GM10266 (cell line): Measurements from ENCODE around the gene NPDC1.

Source experiments
- DNase-seq: peaks from one replicate; pipeline ENCODE4 v3.0.0; 2012; ENCODE audit errors: extremely low spot score
- TF ChIP-seq, protein P1 (sequence below): IDR thresholded peaks from 2 replicates; pipeline ENCODE4 v1.5.1; 2012; ENCODE audit warnings: mild to moderate bottlenecking, low read depth; ENCODE audit not compliant: control insufficient read depth, insufficient read depth; ENCODE audit errors: missing control alignments

Gene NPDC1

DNA sequence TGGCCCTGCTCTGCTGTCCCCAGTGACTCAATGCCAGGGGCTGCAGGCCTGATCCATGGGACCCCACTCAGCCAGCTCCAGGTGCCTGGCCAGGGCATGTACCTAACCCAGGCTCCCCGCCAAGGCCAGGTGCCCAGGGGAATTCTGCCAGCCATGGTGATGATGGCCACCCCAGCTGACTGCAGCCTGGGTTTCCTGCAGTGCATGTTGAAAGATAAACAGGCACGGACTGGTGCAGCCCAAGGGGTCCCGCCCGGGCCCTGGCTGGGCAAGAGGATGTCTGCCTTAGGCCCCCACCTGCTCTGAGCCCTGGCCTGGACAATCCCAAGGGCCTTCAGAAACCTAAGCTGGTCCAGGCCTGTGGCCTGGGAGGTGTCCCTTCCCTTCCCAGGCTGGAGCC, 19.1 kb downstream of the NPDC1 start:
- DNase-seq, result no peak
- TF ChIP-seq, protein P1, sequence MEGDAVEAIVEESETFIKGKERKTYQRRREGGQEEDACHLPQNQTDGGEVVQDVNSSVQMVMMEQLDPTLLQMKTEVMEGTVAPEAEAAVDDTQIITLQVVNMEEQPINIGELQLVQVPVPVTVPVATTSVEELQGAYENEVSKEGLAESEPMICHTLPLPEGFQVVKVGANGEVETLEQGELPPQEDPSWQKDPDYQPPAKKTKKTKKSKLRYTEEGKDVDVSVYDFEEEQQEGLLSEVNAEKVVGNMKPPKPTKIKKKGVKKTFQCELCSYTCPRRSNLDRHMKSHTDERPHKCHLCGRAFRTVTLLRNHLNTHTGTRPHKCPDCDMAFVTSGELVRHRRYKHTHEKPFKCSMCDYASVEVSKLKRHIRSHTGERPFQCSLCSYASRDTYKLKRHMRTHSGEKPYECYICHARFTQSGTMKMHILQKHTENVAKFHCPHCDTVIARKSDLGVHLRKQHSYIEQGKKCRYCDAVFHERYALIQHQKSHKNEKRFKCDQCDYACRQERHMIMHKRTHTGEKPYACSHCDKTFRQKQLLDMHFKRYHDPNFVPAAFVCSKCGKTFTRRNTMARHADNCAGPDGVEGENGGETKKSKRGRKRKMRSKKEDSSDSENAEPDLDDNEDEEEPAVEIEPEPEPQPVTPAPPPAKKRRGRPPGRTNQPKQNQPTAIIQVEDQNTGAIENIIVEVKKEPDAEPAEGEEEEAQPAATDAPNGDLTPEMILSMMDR, result no peak

DNA sequence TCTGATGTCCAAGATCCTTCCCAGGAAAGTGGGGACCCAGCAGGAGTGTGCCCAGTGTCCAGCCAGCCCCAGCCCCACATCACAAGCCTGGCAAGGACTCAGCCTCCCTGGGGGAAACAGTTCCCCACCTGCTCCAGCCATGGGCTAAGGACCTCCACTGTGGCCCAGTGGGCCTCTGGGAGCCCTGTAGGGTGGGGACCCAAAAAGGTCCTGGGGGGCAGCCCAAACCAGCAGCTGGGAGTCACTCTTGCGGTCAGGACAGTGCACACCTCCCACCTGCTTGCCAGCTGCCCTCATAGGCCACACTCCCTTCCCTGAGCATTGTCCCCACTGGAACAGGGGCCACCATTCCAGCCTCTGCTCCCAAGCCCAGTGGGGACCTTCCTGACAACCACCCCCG, 19.6 kb downstream of the NPDC1 start:
- DNase-seq, result no peak
- TF ChIP-seq, protein P1, result no peak

DNA sequence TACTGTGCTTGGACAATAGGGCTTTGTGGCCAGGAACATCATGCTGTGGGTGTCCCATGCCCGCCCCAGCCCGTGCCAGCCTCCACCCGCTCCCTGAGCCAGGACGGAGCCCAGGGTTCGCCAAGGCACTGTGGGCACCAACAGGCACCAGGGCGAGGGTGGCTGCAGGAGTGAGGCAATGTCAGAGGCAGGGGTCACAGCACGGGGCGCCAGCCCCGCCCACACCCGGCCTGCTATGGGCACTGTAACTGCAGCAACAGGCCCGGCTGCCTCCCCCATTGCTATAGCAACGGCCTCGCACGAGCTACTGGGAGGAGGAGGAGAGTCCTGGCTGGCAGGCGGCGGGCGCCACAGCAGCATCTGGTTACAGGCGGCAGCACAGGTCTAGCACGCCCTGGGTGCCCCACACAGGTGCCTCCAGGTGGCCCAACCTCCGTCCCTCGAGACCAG, 20.4 kb downstream of the NPDC1 start:
- DNase-seq, result no peak
- TF ChIP-seq, protein P1, result no peak

DNA sequence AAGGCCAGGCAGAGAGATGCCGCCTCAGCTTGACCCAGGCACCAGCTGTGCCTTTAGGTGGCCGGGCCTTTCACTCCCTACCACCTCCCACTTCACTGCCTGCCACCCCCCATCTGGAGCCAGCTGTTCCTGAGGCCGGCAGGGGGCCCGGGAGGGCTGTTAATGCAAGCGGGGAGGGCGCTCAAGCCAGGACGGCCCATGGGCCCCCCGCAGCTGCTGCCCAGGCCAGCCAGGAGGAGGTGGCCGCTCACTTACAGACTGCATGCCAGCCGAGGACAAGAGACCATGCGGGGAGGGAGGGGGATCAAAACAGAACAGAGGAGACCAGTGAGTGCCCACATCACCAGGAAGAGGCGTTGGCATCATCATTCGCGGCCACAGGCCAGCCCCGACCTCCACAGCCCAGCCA, 22.4 kb downstream of the NPDC1 start:
- TF ChIP-seq, protein P1, result no peak
- DNase-seq, result no peak

DNA sequence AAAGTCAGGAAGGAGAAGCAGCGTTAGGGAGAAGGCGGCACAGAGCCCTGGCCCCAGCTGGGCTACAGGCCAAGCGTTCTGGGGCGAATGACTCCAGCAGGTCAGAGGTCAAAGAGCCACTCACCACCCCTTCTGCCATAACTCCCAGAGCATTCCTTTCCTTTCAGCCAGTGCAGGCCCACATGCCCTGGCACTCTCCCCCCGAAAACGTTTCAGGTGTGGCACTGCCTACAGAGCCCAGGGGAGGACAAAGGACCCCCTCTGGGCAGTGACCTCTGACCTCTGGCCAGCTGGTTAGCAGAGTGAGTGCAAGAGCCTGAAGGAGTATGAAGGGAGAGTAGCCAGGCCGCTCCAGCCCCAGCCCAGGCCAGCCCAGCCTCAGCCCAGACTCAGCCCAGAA, 22.8 kb downstream of the NPDC1 start:
- TF ChIP-seq, protein P1, result no peak
- no peak for DNase-seq

DNA sequence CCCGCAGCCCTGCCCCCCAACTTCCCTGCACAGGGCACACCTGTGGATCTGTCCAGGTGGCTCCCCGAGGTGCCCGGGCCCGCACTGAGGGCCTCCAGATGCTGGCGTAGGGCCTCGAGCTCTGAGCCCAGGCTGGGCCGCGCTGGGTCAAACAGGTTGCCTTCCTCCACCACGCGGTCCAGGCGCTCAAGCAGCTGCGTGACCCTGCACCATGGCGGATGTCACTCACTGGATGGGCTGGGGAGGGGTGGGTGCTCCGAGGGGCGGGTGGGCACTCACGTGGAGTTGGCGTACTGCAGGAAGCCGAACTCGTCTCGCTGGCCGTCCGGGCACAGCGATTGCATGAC, 23.3 kb downstream of the NPDC1 start:
- TF ChIP-seq, protein P1, result no peak
- DNase-seq, result no peak

DNA sequence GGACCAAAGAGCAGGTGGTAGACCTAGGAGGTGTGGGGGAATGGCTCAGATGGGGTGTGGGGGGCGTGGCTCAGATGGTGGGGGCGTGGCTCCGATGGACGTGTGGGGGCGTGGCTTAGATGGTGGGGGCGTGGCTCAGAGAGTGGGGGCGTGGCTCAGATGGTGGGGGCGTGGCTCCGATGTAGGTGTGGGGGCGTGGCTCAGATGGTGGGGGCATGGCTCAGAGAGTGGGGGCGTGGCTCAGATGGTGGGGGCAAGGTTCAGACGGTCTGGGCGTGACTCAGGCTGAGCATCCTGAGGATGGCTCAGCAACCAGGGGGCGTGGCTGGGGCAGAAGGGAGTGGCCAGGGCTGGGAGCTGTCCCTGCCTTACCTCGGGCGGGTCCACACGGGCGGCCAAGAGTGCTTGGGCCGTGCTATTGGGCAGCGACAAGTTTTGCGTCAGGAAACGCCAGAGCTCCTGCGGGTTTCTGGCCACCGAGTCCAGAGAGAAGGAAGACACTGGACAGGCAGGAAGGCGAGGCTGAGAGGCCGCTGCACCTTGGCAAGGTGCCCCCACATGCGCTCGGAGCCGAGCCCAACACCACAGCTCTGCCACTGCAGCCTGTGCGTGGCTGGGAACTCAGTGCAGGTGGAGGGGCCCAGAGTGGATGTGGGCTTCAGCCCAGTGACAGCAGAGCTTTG, 23.9 kb downstream of the NPDC1 start:
- peak; percentile 82 for DNase-seq
- TF ChIP-seq, protein P1, result no peak
